HepG2 (cell line): ENCODE results near the gene SPAG4. TPM values are rescaled to one million over a fixed set of nuclear protein-coding genes. Genes with fewer than 3 reads are reported as not detected.

ENCODE experiments used
- ATAC-seq: fragments of 200-7000 bp; cut with Tn5 transposase; 3 replicates; pipeline ENCODE4 v1.9.1; 2020; ENCODE audit warnings: mild to moderate bottlenecking, moderate library complexity
- BruUV-seq: library from RNA; stranded (reverse); fragments of 400-500 nt; replicated peaks from 2 replicates; lab custom pipeline; 2021; lab: Mats Ljungman, UMichigan
- CTCF ChIA-PET: fragments of 300-600 bp; formaldehyde crosslinking; extraction: SDS; loops from one replicate; lab custom pipeline; 2021; ENCODE audit warnings: low total read pairs, inconsistent platforms, low intra/inter-chr PET ratio; lab: Yijun Ruan, JAX
- POLR2A ChIA-PET: fragments of 350-600 bp; sonication (Branson Sonifier 250); formaldehyde crosslinking; loops from one replicate; lab custom pipeline; 2020; ENCODE audit warnings: antibody characterized with exemption, inconsistent platforms; lab: Yijun Ruan, JAX
- DNase-seq: peaks from one replicate; pipeline ENCODE4 v3.0.0-alpha.2; 2015; ENCODE audit warnings: low spot score
- FAIRE-seq: peaks from 3 replicates; lab custom pipeline; 2011; peaks lifted over from hg19 to GRCh38; lab: Jason Lieb, UNC
- H2AFZ ChIP-seq: one replicate; pipeline ENCODE4 v1.6.1; 2011; ENCODE audit warnings: low read length, inconsistent platforms
- H3K27ac ChIP-seq: fragments of 300-600 bp; 3 replicates; pipeline ENCODE4 v1.8.0; 2011; ENCODE audit warnings: mixed run types, mild to moderate bottlenecking, mixed read lengths, low read length, inconsistent platforms; ENCODE audit not compliant: insufficient read depth; ENCODE audit errors: extremely low read length
- H3K27me3 ChIP-seq, 2 experiments: fragments of 200-600 bp in 1 of 2; 2 replicates in 1 of 2; 3 replicates in 1 of 2; pipeline versions ENCODE4 v1.6.0 to v1.8.0; 2011; ENCODE audit warnings: low read length in 2 of 2, mild to moderate bottlenecking in 2 of 2, moderate library complexity in 2 of 2, inconsistent platforms in 1 of 2; ENCODE audit not compliant: insufficient read depth in 2 of 2, control insufficient read depth in 1 of 2
- H3K36me3 ChIP-seq, 2 experiments: fragments of 200-600 bp in 1 of 2; replicated peaks in 1 of 2; 2 replicates in 1 of 2; 3 replicates in 1 of 2; pipeline versions ENCODE4 v1.5.1 to v1.8.0; 2011; ENCODE audit warnings: low read length in 2 of 2, inconsistent platforms in 1 of 2; ENCODE audit not compliant: insufficient read depth in 2 of 2, control insufficient read depth in 1 of 2
- H3K4me1 ChIP-seq: 2 replicates; pipeline ENCODE4 v1.5.1; 2012; ENCODE audit warnings: low read length, inconsistent platforms; ENCODE audit not compliant: insufficient read depth
- H3K4me2 ChIP-seq: 2 replicates; pipeline ENCODE4 v1.6.0; 2011; ENCODE audit warnings: low read depth, low read length, inconsistent platforms
- H3K4me3 ChIP-seq, 3 experiments: fragments of 200-600 bp in 1 of 3; sonication (generic), shearing (Covaris generic) in 1 of 3; replicated peaks in 1 of 3; 2 replicates each; pipeline ENCODE4 v1.5.1; 2011 to 2016; ENCODE audit warnings: low read length in 3 of 3, inconsistent platforms in 2 of 3, low read depth in 2 of 3, mild to moderate bottlenecking in 2 of 3, control low read depth in 1 of 3, mixed read lengths in 1 of 3; ENCODE audit not compliant: insufficient read depth in 1 of 3
- H3K79me2 ChIP-seq: one replicate; pipeline ENCODE4 v1.6.1; 2011; ENCODE audit warnings: low read length, inconsistent platforms; ENCODE audit not compliant: insufficient read depth
- H3K9ac ChIP-seq: 2 replicates; pipeline ENCODE4 v1.6.0; 2011; ENCODE audit warnings: mild to moderate bottlenecking, low read depth, low read length, inconsistent platforms; ENCODE audit not compliant: insufficient read depth
- H3K9me3 ChIP-seq: 2 replicates; pipeline ENCODE4 v1.5.1; 2012; ENCODE audit warnings: mild to moderate bottlenecking, low read length
- H4K20me1 ChIP-seq: 2 replicates; pipeline ENCODE4 v1.6.0; 2011; ENCODE audit warnings: inconsistent platforms, mild to moderate bottlenecking, low read length, moderate library complexity; ENCODE audit not compliant: insufficient read depth
- ADNP ChIP-seq: sonication (generic); formaldehyde crosslinking; IDR thresholded peaks from 2 replicates; pipeline ENCODE4 v1.4.0; 2020; ENCODE audit warnings: missing genetic modification reagents
- FOXA1 ChIP-seq, 2 experiments: fragments of 450-650 bp in 1 of 2; sonication (generic) in 1 of 2; formaldehyde crosslinking in 1 of 2; IDR thresholded peaks; 2 replicates each; pipeline versions ENCODE4 v1.4.0 to v1.6.1; 2016 to 2020; ENCODE audit warnings: missing genetic modification reagents in 1 of 2
- HES4 ChIP-seq: sonication (generic); formaldehyde crosslinking; IDR thresholded peaks from 2 replicates; pipeline ENCODE4 v1.9.0; 2021; ENCODE audit warnings: mild to moderate bottlenecking, missing genetic modification reagents, borderline replicate concordance
- KDM5A ChIP-seq: fragments of 200-600 bp; sonication (generic); IDR thresholded peaks from 2 replicates; pipeline ENCODE4 v1.7.0; 2018; ENCODE audit warnings: antibody characterized with exemption, mild to moderate bottlenecking, low read length, borderline replicate concordance
- MIER2 ChIP-seq: IDR thresholded peaks from 2 replicates; pipeline ENCODE4 v1.6.1; 2016; ENCODE audit warnings: missing biosample characterization, missing genetic modification reagents
- NKX3-1 ChIP-seq: sonication (generic); formaldehyde crosslinking; IDR thresholded peaks from 2 replicates; pipeline ENCODE4 v1.5.0; 2020; ENCODE audit warnings: missing genetic modification reagents
- PAF1 ChIP-seq: IDR thresholded peaks from 2 replicates; pipeline ENCODE4 v1.6.1; 2016; ENCODE audit warnings: missing genetic modification reagents, missing compliant biosample characterization
- POLR2AphosphoS5 ChIP-seq: IDR thresholded peaks from 2 replicates; pipeline ENCODE4 v1.6.1; 2012; ENCODE audit warnings: low read depth, low read length
- PRMT3 ChIP-seq: sonication (generic); formaldehyde crosslinking; IDR thresholded peaks from 2 replicates; pipeline ENCODE4 v1.8.1; 2022; ENCODE audit warnings: low read depth, mild to moderate bottlenecking, moderate library complexity, missing genetic modification reagents, borderline replicate concordance
- RXRA ChIP-seq: sonication (generic); formaldehyde crosslinking; IDR thresholded peaks from 2 replicates; pipeline ENCODE4 v1.5.1; 2020; ENCODE audit warnings: missing genetic modification reagents
- ZMAT3 ChIP-seq: sonication (generic); formaldehyde crosslinking; conservative IDR thresholded peaks from 2 replicates; pipeline ENCODE4 v1.7.0; 2021; ENCODE audit warnings: missing genetic modification reagents
- ZMYM4 ChIP-seq: sonication (generic); formaldehyde crosslinking; IDR thresholded peaks from 2 replicates; pipeline ENCODE4 v1.8.1; 2023; ENCODE audit warnings: mild to moderate bottlenecking, missing genetic modification reagents
- ZNF121 ChIP-seq: sonication (generic); formaldehyde crosslinking; IDR thresholded peaks from 2 replicates; pipeline ENCODE4 v1.5.0; 2020; ENCODE audit warnings: mild to moderate bottlenecking, missing genetic modification reagents
- ZNF296 ChIP-seq: sonication (generic); formaldehyde crosslinking; conservative IDR thresholded peaks from 2 replicates; pipeline ENCODE4 v1.5.0; 2020; ENCODE audit warnings: mild to moderate bottlenecking, missing genetic modification reagents
- ZNF33B ChIP-seq: sonication (generic); formaldehyde crosslinking; IDR thresholded peaks from 2 replicates; pipeline ENCODE4 v1.5.1; 2020; ENCODE audit warnings: mild to moderate bottlenecking, missing genetic modification reagents
- ZNF501 ChIP-seq: sonication (generic); formaldehyde crosslinking; IDR thresholded peaks from 2 replicates; pipeline ENCODE4 v1.5.1; 2020; ENCODE audit warnings: mild to moderate bottlenecking, moderate library complexity, missing genetic modification reagents
- ZNF670 ChIP-seq: sonication (generic); formaldehyde crosslinking; IDR thresholded peaks from 2 replicates; pipeline ENCODE4 v1.8.0; 2022; ENCODE audit warnings: mild to moderate bottlenecking, missing genetic modification reagents, borderline replicate concordance
- ZNF746 ChIP-seq: sonication (generic); formaldehyde crosslinking; IDR thresholded peaks from 2 replicates; pipeline ENCODE4 v1.8.0; 2022; ENCODE audit warnings: mild to moderate bottlenecking, missing genetic modification reagents
- ZSCAN21 ChIP-seq: sonication (generic); formaldehyde crosslinking; IDR thresholded peaks from 2 replicates; pipeline ENCODE4 v1.8.0; 2022; ENCODE audit warnings: mild to moderate bottlenecking, missing genetic modification reagents, moderate library complexity, borderline replicate concordance
- WGBS: methylation state at CpG from one replicate; pipeline ENCODE4 v1.1.6; 2017; ENCODE audit warnings: low lambda C conversion rate; 5-methylcytosine and 5-hydroxymethylcytosine counted together
- in situ Hi-C: cut with HindIII; loops from 2 replicates; pipeline ENCODE4 v1.10.0; 2017; ENCODE audit warnings: low pct_unique_long_range_greater_than_20kb; ENCODE audit not compliant: extremely low pct_ligation_motif_present
- intact Hi-C: fragments of 100-400 bp; cut with micrococcal nuclease; formaldehyde crosslinking; loops from one replicate; pipeline ENCODE4 v1.10.0; 2022; ENCODE audit not compliant: unreplicated experiment
- polyA plus RNA-seq, 8 experiments: library from polyadenylated mRNA; depleted of rRNA in 3 of 8; stranded (reverse) in 7 of 8; unstranded in 1 of 8; fragments of >200 nt; fragmentation: Illumina TruSeq in 4 of 8; extraction: Trizol in 4 of 8; gene quantifications; 2 replicates each; pipeline versions ENCODE4 v1.2.1 to v1.2.3, GENCODE V29; 2011 to 2016; ENCODE audit warnings: low read depth in 4 of 8, missing spikeins in 1 of 8, mixed read lengths in 1 of 8; ENCODE audit not compliant: insufficient read depth in 1 of 8
- total RNA-seq, 5 experiments: library from RNA; depleted of rRNA; stranded (reverse); fragments of >200 nt; fragmentation: Illumina TruSeq; extraction: Trizol; gene quantifications; 2 replicates each; pipeline ENCODE4 v1.2.3, GENCODE V29; 2016; ENCODE audit warnings: low read depth in 1 of 5
- TF ChIP-seq, protein P1 (sequence below): IDR thresholded peaks from 2 replicates; pipeline ENCODE4 v1.6.1; 2016; ENCODE audit warnings: low read depth, borderline replicate concordance
- TF ChIP-seq, protein P2 (sequence below): sonication (generic); formaldehyde crosslinking; IDR thresholded peaks from 2 replicates; pipeline ENCODE4 v1.5.0; 2020; ENCODE audit warnings: missing genetic modification reagents
- TF ChIP-seq, protein P3 (sequence below): IDR thresholded peaks from 2 replicates; pipeline ENCODE4 v1.6.1; 2016; ENCODE audit warnings: missing compliant biosample characterization, missing genetic modification reagents, borderline replicate concordance
- TF ChIP-seq, protein P4 (sequence below): sonication (generic); IDR thresholded peaks from 2 replicates; pipeline ENCODE4 v1.6.1; 2016; ENCODE audit warnings: low read depth, borderline replicate concordance

Gene SPAG4
- total and polyA plus RNA-seq, 2 of the 13 experiments (the other 11 are each of a cell fraction or from before 2014, with no cell fraction given), result 5.8 to 137 TPM

DNA sequence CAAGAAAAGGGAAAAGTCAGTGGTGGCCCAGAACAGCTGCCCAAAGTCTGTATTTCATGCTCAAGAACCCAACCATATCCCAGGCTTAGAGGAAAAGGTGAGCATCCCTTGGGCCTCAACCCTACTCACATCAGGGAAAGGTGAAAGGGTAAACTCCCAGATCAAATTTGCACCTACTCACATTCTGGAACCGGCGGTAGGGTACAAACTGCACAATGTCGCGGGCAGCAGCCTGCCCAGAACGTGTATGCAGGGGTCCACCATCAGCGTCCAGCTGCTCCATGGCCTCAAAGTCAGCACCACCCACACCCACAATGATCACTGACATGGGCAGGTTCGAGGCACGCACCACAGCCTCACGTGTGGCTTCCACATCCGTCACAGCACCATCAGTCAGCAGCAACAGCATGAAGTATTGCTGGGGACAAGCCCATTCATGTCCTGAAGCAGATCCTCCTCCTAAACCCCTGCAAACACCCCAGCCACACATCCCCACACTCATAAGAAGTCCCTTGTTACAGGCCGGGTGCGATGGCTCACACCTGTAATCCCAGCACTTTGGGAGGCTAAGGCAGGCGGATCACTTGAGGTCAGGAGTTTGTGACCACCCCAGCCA, 10.9 kb downstream of the SPAG4 start:
- ChIA-PET CTCF (no interaction called here), POLR2A (interaction anchor here (1.7 kb wide), 1 partner anchor 9 kb away, joined by 5 read pairs; no protein-coding TSS in a partner anchor)
- H4K20me1 ChIP-seq, result peaks cover 9% of the 10 kb centered on the region; the same call in 1 of the 2 replicates
- peaks cover 14% of the 10 kb centered on the region for H3K4me1 ChIP-seq
- no peak overlapping the region for H2AFZ ChIP-seq
- no peak overlapping the region for H3K4me2 ChIP-seq
- in situ Hi-C loops (no loop called here), intact Hi-C loops (no loop called here)
- H3K27ac ChIP-seq, result no peak overlapping the region
- TSS peak; percentile 42 for BruUV-seq
- no peak overlapping the region for H3K4me3 ChIP-seq
- no peaks in the 10 kb centered on the region for H3K79me2 ChIP-seq
- no peaks in the 10 kb centered on the region for H3K9me3 ChIP-seq
- H3K36me3 ChIP-seq, result peaks cover 47 to 62% of the 10 kb centered on the region in 2 experiments
- ATAC-seq, result peak; percentile 9; the same call in 2 of the 3 replicates
- no peak overlapping the region for H3K9ac ChIP-seq
- no peak for FAIRE-seq
- no peak for DNase-seq
- 96% methylated on average over 12 of the region's 13 CpGs for WGBS
- no peaks in the 10 kb centered on the region for H3K27me3 ChIP-seq
- TF ChIP-seq MIER2 (CRISPR knock-in tag) (no peak), NKX3-1 (no peak), KDM5A (no peak), PAF1 (CRISPR knock-in tag) (0 out of 2 replicates have a peak, but pooled peaks have one; percentile 46), ADNP (CRISPR knock-in tag) (no peak), ZNF33B (CRISPR knock-in tag) (no peak), ZNF670 (no peak), HES4 (CRISPR knock-in tag) (0 out of 2 replicates have a peak, but pooled peaks have one; percentile 35), PRMT3 (CRISPR knock-in tag) (no peak), ZNF501 (CRISPR knock-in tag) (no peak), ZNF121 (CRISPR knock-in tag) (no peak), RXRA (no peak), ZNF296 (CRISPR knock-in tag) (0 out of 2 replicates have a peak, but pooled peaks have one; percentile 17), FOXA1 (IDR thresholded peaks at IDR 0.05) (no peak), FOXA1 (CRISPR knock-in tag; IDR thresholded peaks at IDR 0.05) (no peak), ZMAT3 (CRISPR knock-in tag) (no peak), POLR2AphosphoS5 (0 out of 2 replicates have a peak, but pooled peaks have one; percentile 8), ZNF746 (CRISPR knock-in tag) (no peak), ZSCAN21 (CRISPR knock-in tag) (peak; percentile 33; the same call in 1 of the 2 replicates), ZMYM4 (CRISPR knock-in tag) (no peak)
- TF ChIP-seq, protein P1, sequence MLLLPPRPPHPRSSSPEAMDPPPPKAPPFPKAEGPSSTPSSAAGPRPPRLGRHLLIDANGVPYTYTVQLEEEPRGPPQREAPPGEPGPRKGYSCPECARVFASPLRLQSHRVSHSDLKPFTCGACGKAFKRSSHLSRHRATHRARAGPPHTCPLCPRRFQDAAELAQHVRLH (CRISPR knock-in tag), result no peak
- TF ChIP-seq, protein P2, sequence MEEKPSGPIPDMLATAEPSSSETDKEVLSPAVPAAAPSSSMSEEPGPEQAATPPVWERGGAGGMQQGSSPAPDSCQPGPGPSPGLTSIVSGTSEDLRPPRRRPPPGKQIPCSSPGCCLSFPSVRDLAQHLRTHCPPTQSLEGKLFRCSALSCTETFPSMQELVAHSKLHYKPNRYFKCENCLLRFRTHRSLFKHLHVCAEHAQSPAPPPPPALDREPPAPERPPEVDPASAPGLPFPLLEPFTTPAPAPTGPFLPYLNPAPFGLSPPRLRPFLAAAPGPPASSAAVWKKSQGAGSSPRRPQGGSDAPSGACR (CRISPR knock-in tag), result no peak
- TF ChIP-seq, protein P3, sequence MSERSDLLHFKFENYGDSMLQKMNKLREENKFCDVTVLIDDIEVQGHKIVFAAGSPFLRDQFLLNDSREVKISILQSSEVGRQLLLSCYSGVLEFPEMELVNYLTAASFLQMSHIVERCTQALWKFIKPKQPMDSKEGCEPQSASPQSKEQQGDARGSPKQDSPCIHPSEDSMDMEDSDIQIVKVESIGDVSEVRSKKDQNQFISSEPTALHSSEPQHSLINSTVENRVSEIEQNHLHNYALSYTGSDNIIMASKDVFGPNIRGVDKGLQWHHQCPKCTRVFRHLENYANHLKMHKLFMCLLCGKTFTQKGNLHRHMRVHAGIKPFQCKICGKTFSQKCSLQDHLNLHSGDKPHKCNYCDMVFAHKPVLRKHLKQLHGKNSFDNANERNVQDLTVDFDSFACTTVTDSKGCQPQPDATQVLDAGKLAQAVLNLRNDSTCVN, result no peak
- TF ChIP-seq, protein P4, sequence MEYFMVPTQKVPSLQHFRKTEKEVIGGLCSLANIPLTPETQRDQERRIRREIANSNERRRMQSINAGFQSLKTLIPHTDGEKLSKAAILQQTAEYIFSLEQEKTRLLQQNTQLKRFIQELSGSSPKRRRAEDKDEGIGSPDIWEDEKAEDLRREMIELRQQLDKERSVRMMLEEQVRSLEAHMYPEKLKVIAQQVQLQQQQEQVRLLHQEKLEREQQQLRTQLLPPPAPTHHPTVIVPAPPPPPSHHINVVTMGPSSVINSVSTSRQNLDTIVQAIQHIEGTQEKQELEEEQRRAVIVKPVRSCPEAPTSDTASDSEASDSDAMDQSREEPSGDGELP, result no peak
